Prostate gland (tissue), 2 donors: ENCODE results near the gene CES5A.

Experiments used
- CTCF ChIP-seq, 4 experiments: fragments of 200-600 bp in 2 of 4; fragments of 450-650 bp in 2 of 4; sonication (generic) in 2 of 4; IDR thresholded peaks; 1 replicate in 3 of 4; 2 replicates in 1 of 4; pipeline ENCODE4 v1.5.1; 2016 to 2019; ENCODE audit warnings: antibody characterized with exemption in 4 of 4, mild to moderate bottlenecking in 2 of 4, moderate library complexity in 2 of 4
- POLR2A ChIP-seq: fragments of 450-650 bp; IDR thresholded peaks from one replicate; pipeline ENCODE4 v1.6.1; 2016; ENCODE audit warnings: antibody characterized with exemption, mild to moderate bottlenecking
- POLR2AphosphoS5 ChIP-seq: sonication (generic); formaldehyde crosslinking; IDR thresholded peaks from one replicate; pipeline ENCODE4 v1.6.1; 2017; ENCODE audit warnings: antibody characterized with exemption

GRCh38 chr16:55835581-55835980, 39.6 kb downstream of the CES5A start:
- TF ChIP-seq CTCF (IDR thresholded peaks at IDR 0.05) (no peak), POLR2A (no peak), POLR2AphosphoS5 (no peak)
